H1 (cell line): ENCODE results near the gene SFMBT2. TPM values are rescaled to one million over a fixed set of nuclear protein-coding genes. Genes with fewer than 3 reads are reported as not detected.

Experiments
- CTCF ChIA-PET: fragments of 300-600 bp; sonication (Branson Sonifier 250); formaldehyde crosslinking; loops from one replicate; lab custom pipeline; 2021; ENCODE audit not compliant: partially characterized antibody; lab: Charles Lee
- POLR2A ChIA-PET: fragments of 300-600 bp; sonication (Branson Sonifier 250); formaldehyde crosslinking; loops from one replicate; lab custom pipeline; 2021; ENCODE audit warnings: inconsistent platforms; ENCODE audit not compliant: partially characterized antibody; lab: Charles Lee
- DNase-seq, 2 experiments: peaks; one replicate each; pipeline versions ENCODE4 v3.0.0 to v3.0.0-alpha.2; 2010 to 2022; ENCODE audit warnings: low spot score in 2 of 2, low read depth in 1 of 2, mixed read lengths in 1 of 2
- FAIRE-seq: peaks from 2 replicates; lab custom pipeline; 2011; peaks lifted over from hg19 to GRCh38; lab: Jason Lieb, UNC
- H2AFZ ChIP-seq: 2 replicates; pipeline ENCODE4 v1.8.1; 2012; ENCODE audit warnings: low read length, inconsistent platforms
- H2AK5ac ChIP-seq: 2 replicates; pipeline ENCODE4 v1.6.1; 2013; ENCODE audit warnings: low read depth, low read length
- H2BK120ac ChIP-seq: replicated peaks from 2 replicates; pipeline ENCODE3; 2013; ENCODE audit warnings: low read depth, low read length, inconsistent platforms
- H2BK12ac ChIP-seq: 2 replicates; pipeline ENCODE4 v1.6.1; 2013; ENCODE audit warnings: low read depth, low read length
- H2BK15ac ChIP-seq: 2 replicates; pipeline ENCODE4 v1.6.1; 2013; ENCODE audit warnings: low read length
- H2BK20ac ChIP-seq: 2 replicates; pipeline ENCODE4 v1.6.1; 2013; ENCODE audit warnings: low read length
- H2BK5ac ChIP-seq: 2 replicates; pipeline ENCODE4 v1.6.1; 2013; ENCODE audit warnings: low read depth, low read length
- H3K14ac ChIP-seq: 2 replicates; pipeline ENCODE4 v1.6.1; 2013; ENCODE audit warnings: inconsistent platforms; ENCODE audit not compliant: insufficient read length
- H3K18ac ChIP-seq: 2 replicates; pipeline ENCODE4 v1.6.1; 2013; ENCODE audit warnings: low read length; ENCODE audit errors: extremely low read depth
- H3K23ac ChIP-seq: 2 replicates; pipeline ENCODE4 v1.6.1; 2013; ENCODE audit warnings: inconsistent platforms; ENCODE audit not compliant: insufficient read length
- H3K23me2 ChIP-seq: 2 replicates; pipeline ENCODE4 v1.6.1; 2013; ENCODE audit warnings: low read depth, low read length
- H3K27ac ChIP-seq: 2 replicates; pipeline ENCODE4 v1.6.1; 2011; ENCODE audit warnings: low read depth, low read length, inconsistent platforms
- H3K27me3 ChIP-seq, 4 experiments: replicated peaks in 1 of 4; 1 replicate in 1 of 4; 2 replicates in 3 of 4; pipeline versions ENCODE4 v1.6.1 to v1.8.1; 2011 to 2013; ENCODE audit warnings: low read length in 3 of 4, mild to moderate bottlenecking in 3 of 4, inconsistent platforms in 2 of 4, mixed read lengths in 2 of 4, moderate library complexity in 1 of 4; ENCODE audit not compliant: control insufficient read depth in 3 of 4, insufficient read depth in 3 of 4; ENCODE audit errors: extremely low read depth in 1 of 4
- H3K36me3 ChIP-seq, 4 experiments: 2 replicates each; pipeline versions ENCODE4 v1.6.1 to v1.8.1; 2011 to 2013; ENCODE audit warnings: mild to moderate bottlenecking in 4 of 4, low read length in 3 of 4, moderate library complexity in 2 of 4, control low read depth in 1 of 4, inconsistent platforms in 1 of 4; ENCODE audit not compliant: insufficient read depth in 4 of 4, control insufficient read depth in 2 of 4
- H3K4ac ChIP-seq: replicated peaks from 2 replicates; pipeline ENCODE3; 2013; ENCODE audit warnings: low read length, low read depth, mixed read lengths, inconsistent platforms; ENCODE audit not compliant: insufficient read length
- H3K4me1 ChIP-seq, 4 experiments: replicated peaks in 1 of 4; 1 replicate in 1 of 4; 2 replicates in 3 of 4; pipeline versions ENCODE4 v1.6.1 to v1.8.1; 2011 to 2013; ENCODE audit warnings: low read length in 3 of 4, inconsistent platforms in 2 of 4, mixed read lengths in 1 of 4; ENCODE audit not compliant: insufficient read depth in 4 of 4, control insufficient read depth in 3 of 4
- H3K4me2 ChIP-seq, 2 experiments: 2 replicates each; pipeline versions ENCODE4 v1.6.1 to v1.8.1; 2011 to 2013; ENCODE audit warnings: low read depth in 2 of 2, low read length in 2 of 2, control low read depth in 1 of 2, inconsistent platforms in 1 of 2, mild to moderate bottlenecking in 1 of 2; ENCODE audit not compliant: insufficient read depth in 1 of 2
- H3K4me3 ChIP-seq, 4 experiments: fragments of 200-600, 300-600 bp in 1 of 4; sonication (generic), shearing (Covaris generic), sonication (Bioruptor Twin) in 1 of 4; 2 replicates each; pipeline versions ENCODE4 v1.5.1 to v1.8.1; 2011 to 2016; ENCODE audit warnings: low read length in 4 of 4, low read depth in 3 of 4, control low read depth in 2 of 4, inconsistent platforms in 2 of 4, mild to moderate bottlenecking in 2 of 4, mixed read lengths in 1 of 4, moderate library complexity in 1 of 4; ENCODE audit not compliant: insufficient read depth in 2 of 4; ENCODE audit errors: extremely low read depth in 1 of 4
- H3K56ac ChIP-seq: replicated peaks from 2 replicates; pipeline ENCODE3; 2013; ENCODE audit warnings: low read depth, mild to moderate bottlenecking, mixed read lengths, low read length, inconsistent platforms; ENCODE audit not compliant: insufficient read length
- H3K79me1 ChIP-seq: 2 replicates; pipeline ENCODE4 v1.6.1; 2013; ENCODE audit warnings: low read depth, low read length, control low read depth
- H3K79me2 ChIP-seq, 2 experiments: 2 replicates each; pipeline versions ENCODE4 v1.6.1 to v1.8.1; 2012 to 2013; ENCODE audit warnings: low read length in 2 of 2, mild to moderate bottlenecking in 2 of 2, inconsistent platforms in 1 of 2; ENCODE audit not compliant: insufficient read depth in 2 of 2, control insufficient read depth in 1 of 2
- H3K9ac ChIP-seq, 4 experiments: replicated peaks in 1 of 4; 1 replicate in 1 of 4; 2 replicates in 3 of 4; pipeline versions ENCODE4 v1.6.1 to v1.8.1; 2011 to 2013; ENCODE audit warnings: low read depth in 3 of 4, low read length in 3 of 4, control low read depth in 2 of 4, mild to moderate bottlenecking in 2 of 4, moderate library complexity in 2 of 4, inconsistent platforms in 1 of 4; ENCODE audit errors: extremely low read depth in 1 of 4
- H3K9me3 ChIP-seq, 2 experiments: 2 replicates each; pipeline versions ENCODE4 v1.6.1 to v1.8.1; 2012 to 2013; ENCODE audit warnings: mild to moderate bottlenecking in 2 of 2, moderate library complexity in 2 of 2, control low read depth in 1 of 2, inconsistent platforms in 1 of 2, low read depth in 1 of 2, low read length in 1 of 2, mixed read lengths in 1 of 2; ENCODE audit not compliant: insufficient read depth in 2 of 2
- H4K20me1 ChIP-seq, 2 experiments: replicated peaks in 1 of 2; 2 replicates each; pipeline versions ENCODE3 to v1.8.1; 2011 to 2013; ENCODE audit warnings: inconsistent platforms in 2 of 2, low read length in 2 of 2, mild to moderate bottlenecking in 1 of 2; ENCODE audit not compliant: insufficient read depth in 2 of 2, control insufficient read depth in 1 of 2
- H4K5ac ChIP-seq: 2 replicates; pipeline ENCODE4 v1.6.1; 2013; ENCODE audit warnings: low read length, low read depth, mixed read lengths, inconsistent platforms; ENCODE audit not compliant: insufficient read length
- H4K8ac ChIP-seq: 2 replicates; pipeline ENCODE4 v1.8.0; 2013; ENCODE audit warnings: mild to moderate bottlenecking, moderate library complexity, low read length, inconsistent platforms; ENCODE audit not compliant: insufficient read depth; ENCODE audit errors: extremely low read depth
- H4K91ac ChIP-seq: replicated peaks from 2 replicates; pipeline ENCODE3; 2013; ENCODE audit warnings: low read length, mixed read lengths, inconsistent platforms; ENCODE audit not compliant: insufficient read length
- BRCA1 ChIP-seq: IDR thresholded peaks from 2 replicates; pipeline ENCODE4 v1.6.1; 2012; ENCODE audit warnings: low read depth, low read length, improper control_type of control experiment
- CBX8 ChIP-seq: fragments of 300-800, 300-1000 bp; sonication (generic); IDR thresholded peaks from 2 replicates; pipeline ENCODE4 v1.7.1; 2016; ENCODE audit warnings: low read depth, low read length, borderline replicate concordance
- GABPA ChIP-seq: IDR thresholded peaks from 2 replicates; pipeline ENCODE4 v1.6.1; 2011; ENCODE audit warnings: mild to moderate bottlenecking, low read length, moderate library complexity, borderline replicate concordance; ENCODE audit not compliant: insufficient read depth
- GTF2F1 ChIP-seq: IDR thresholded peaks from 2 replicates; pipeline ENCODE4 v1.6.1; 2012; ENCODE audit warnings: low read depth, low read length, improper control_type of control experiment, borderline replicate concordance
- HDAC6 ChIP-seq: IDR thresholded peaks from one replicate; pipeline ENCODE4 v1.7.1; 2012; ENCODE audit warnings: low read depth, mild to moderate bottlenecking, inconsistent platforms, low read length, moderate library complexity
- MAFK ChIP-seq: IDR thresholded peaks from 2 replicates; pipeline ENCODE4 v1.6.1; 2012; ENCODE audit warnings: low read depth, mild to moderate bottlenecking, improper control_type of control experiment, low read length
- POLR2AphosphoS5 ChIP-seq: IDR thresholded peaks from 2 replicates; pipeline ENCODE4 v1.6.1; 2011; ENCODE audit warnings: low read depth, low read length
- RFX5 ChIP-seq: IDR thresholded peaks from 2 replicates; pipeline ENCODE4 v1.6.1; 2011; ENCODE audit warnings: low read depth, low read length, improper control_type of control experiment, borderline replicate concordance
- RNF2 ChIP-seq: fragments of 200-900, 300-1000 bp; sonication (generic); IDR thresholded peaks from 2 replicates; pipeline ENCODE4 v1.7.1; 2016; ENCODE audit warnings: borderline replicate concordance, low read depth, mild to moderate bottlenecking, antibody characterized with exemption, low read length; ENCODE audit not compliant: poor library complexity, severe bottlenecking; ENCODE audit errors: missing control alignments
- RXRA ChIP-seq: IDR thresholded peaks from 2 replicates; pipeline ENCODE4 v1.6.1; 2011; ENCODE audit warnings: low read depth, mild to moderate bottlenecking, low read length, moderate library complexity; ENCODE audit not compliant: insufficient read depth
- SIRT6 ChIP-seq: IDR thresholded peaks from one replicate; pipeline ENCODE4 v1.7.1; 2012; ENCODE audit warnings: low read length, inconsistent platforms
- TBP ChIP-seq: IDR thresholded peaks from 2 replicates; pipeline ENCODE4 v1.6.1; 2011; ENCODE audit warnings: low read depth, low read length, improper control_type of control experiment
- polyA plus RNA-seq, 7 experiments: library from polyadenylated mRNA; depleted of rRNA in 3 of 7; stranded (reverse) in 5 of 7; unstranded in 2 of 7; fragments of >200 nt in 5 of 7; fragments of 200-250 nt in 2 of 7; gene quantifications; 1 replicate in 5 of 7; 2 replicates in 1 of 7; 4 replicates in 1 of 7; pipeline versions ENCODE4 v1.2.1 to v1.2.3, GENCODE V29; 2011 to 2013; ENCODE audit warnings: missing spikeins in 2 of 7, mixed read lengths in 2 of 7
- total RNA-seq: library from RNA; stranded (reverse); fragmentation: NEBNext Ultra II Directional; extraction: Animal tissue kit (Norgen Biotek cat#: 25700); gene quantifications from 2 replicates; pipeline ENCODE4 v1.2.1, GENCODE V29; 2021
- TF ChIP-seq, protein P1 (sequence below): IDR thresholded peaks from 2 replicates; pipeline ENCODE4 v1.6.1; 2011; ENCODE audit warnings: low read depth, mild to moderate bottlenecking, low read length; ENCODE audit not compliant: insufficient read depth
- TF ChIP-seq, protein P2 (sequence below): IDR thresholded peaks from 2 replicates; pipeline ENCODE4 v1.6.1; 2011; ENCODE audit warnings: low read length, improper control_type of control experiment

SFMBT2 gene
- total and polyA plus RNA-seq, 2 of the 8 experiments (the other 6 are each of a cell fraction or from before 2014, with no cell fraction given): 2.9 to 11.0 TPM

DNA sequence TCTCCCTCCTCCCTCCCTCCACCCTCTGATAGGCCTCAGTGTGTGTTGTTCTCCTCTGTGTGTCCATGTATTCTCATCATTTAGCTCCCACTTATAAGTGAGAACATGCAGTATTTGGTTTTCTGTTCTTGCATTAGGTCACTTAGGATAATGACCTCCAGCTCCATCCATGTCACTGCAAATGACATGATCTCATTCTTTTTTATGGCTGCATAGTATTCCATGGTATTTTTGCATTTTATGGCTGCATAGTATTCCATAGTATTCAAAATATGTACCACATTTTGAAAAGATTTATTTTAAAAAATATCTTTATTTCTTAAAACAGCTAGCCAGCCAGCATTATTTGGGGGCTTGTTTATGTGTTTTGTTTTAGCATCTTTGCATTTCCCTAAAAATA, 275.6 kb downstream of the SFMBT2 start:
- H4K91ac ChIP-seq: no peak overlapping the region
- H4K20me1 ChIP-seq: no peaks in the 10 kb centered on the region
- no peak overlapping the region for H3K14ac ChIP-seq
- H4K5ac ChIP-seq: no peak overlapping the region
- no peak overlapping the region for H2BK20ac ChIP-seq
- H3K4ac ChIP-seq: no peak overlapping the region
- no peak overlapping the region for H3K4me3 ChIP-seq
- no peak overlapping the region for H2AFZ ChIP-seq
- CTCF ChIA-PET: interaction anchor here (0.9 to 1.8 kb wide), 4 partner anchors 13 to 390 kb away, joined by 3 to 11 read pairs (median 4); no protein-coding TSS in a partner anchor
- H3K27ac ChIP-seq: no peak overlapping the region
- no peaks in the 10 kb centered on the region for H3K23me2 ChIP-seq
- no peaks in the 10 kb centered on the region for H3K36me3 ChIP-seq
- no peak overlapping the region for H2BK120ac ChIP-seq
- H3K23ac ChIP-seq: no peak overlapping the region
- H3K4me2 ChIP-seq: no peak overlapping the region
- POLR2A ChIA-PET: no interaction called here
- 0 out of 4 replicates have a peak, but pooled peaks cover 0 to 2% of the 10 kb centered on the region in 2 experiments for H3K9me3 ChIP-seq
- H2AK5ac ChIP-seq: no peak overlapping the region
- DNase-seq: no peak
- FAIRE-seq: no peak
- no peak overlapping the region for H4K8ac ChIP-seq
- H2BK12ac ChIP-seq: no peak overlapping the region
- no peak overlapping the region for H3K56ac ChIP-seq
- peaks cover 0 to 1% (median 0%) of the 10 kb centered on the region in 4 experiments; a peak in 1 of 7 replicates for H3K27me3 ChIP-seq
- H3K79me1 ChIP-seq: no peaks in the 10 kb centered on the region
- H3K4me1 ChIP-seq: no peaks in the 10 kb centered on the region
- no peak overlapping the region for H3K9ac ChIP-seq
- H3K79me2 ChIP-seq: no peaks in the 10 kb centered on the region
- H2BK15ac ChIP-seq: no peak overlapping the region
- H3K18ac ChIP-seq: no peak overlapping the region
- no peak overlapping the region for H2BK5ac ChIP-seq
- TF ChIP-seq SIRT6 (no peak), BRCA1 (no peak), MAFK (no peak), CBX8 (no peak), GTF2F1 (no peak), RXRA (no peak), RFX5 (no peak), RNF2 (no peak), POLR2AphosphoS5 (no peak), HDAC6 (no peak), GABPA (no peak), TBP (no peak)
- TF ChIP-seq, protein P1, sequence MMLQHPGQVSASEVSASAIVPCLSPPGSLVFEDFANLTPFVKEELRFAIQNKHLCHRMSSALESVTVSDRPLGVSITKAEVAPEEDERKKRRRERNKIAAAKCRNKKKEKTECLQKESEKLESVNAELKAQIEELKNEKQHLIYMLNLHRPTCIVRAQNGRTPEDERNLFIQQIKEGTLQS: no peak
- TF ChIP-seq, protein P2, sequence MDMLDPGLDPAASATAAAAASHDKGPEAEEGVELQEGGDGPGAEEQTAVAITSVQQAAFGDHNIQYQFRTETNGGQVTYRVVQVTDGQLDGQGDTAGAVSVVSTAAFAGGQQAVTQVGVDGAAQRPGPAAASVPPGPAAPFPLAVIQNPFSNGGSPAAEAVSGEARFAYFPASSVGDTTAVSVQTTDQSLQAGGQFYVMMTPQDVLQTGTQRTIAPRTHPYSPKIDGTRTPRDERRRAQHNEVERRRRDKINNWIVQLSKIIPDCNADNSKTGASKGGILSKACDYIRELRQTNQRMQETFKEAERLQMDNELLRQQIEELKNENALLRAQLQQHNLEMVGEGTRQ: no peak
